HUES64 (cell line): ENCODE measurements around the gene CDK18. TPM values are rescaled to one million over a fixed set of nuclear protein-coding genes. Genes with fewer than 3 reads are reported as not detected.
A peak's percentile ranks its signal among the peaks of the same experiment; 100 is the strongest.

Source experiments
- H3K27ac ChIP-seq: 2 replicates; pipeline ENCODE4 v1.7.0; 2013; ENCODE audit warnings: low read depth, low read length, inconsistent platforms
- H3K27me3 ChIP-seq: 2 replicates; pipeline ENCODE4 v1.6.1; 2013; ENCODE audit warnings: mild to moderate bottlenecking, low read length; ENCODE audit not compliant: insufficient read depth
- H3K36me3 ChIP-seq: 2 replicates; pipeline ENCODE4 v1.6.1; 2013; ENCODE audit warnings: mild to moderate bottlenecking, low read length; ENCODE audit not compliant: insufficient read depth
- H3K4me1 ChIP-seq: 2 replicates; pipeline ENCODE4 v1.6.1; 2013; ENCODE audit warnings: mild to moderate bottlenecking, low read length, moderate library complexity; ENCODE audit not compliant: insufficient read depth
- H3K4me3 ChIP-seq: 2 replicates; pipeline ENCODE4 v1.5.1; 2013; ENCODE audit warnings: mild to moderate bottlenecking, low read length, moderate library complexity
- H3K9ac ChIP-seq: 2 replicates; pipeline ENCODE4 v1.6.1; 2013; ENCODE audit warnings: mild to moderate bottlenecking, low read depth, low read length
- H3K9me3 ChIP-seq: 2 replicates; pipeline ENCODE4 v1.6.1; 2013; ENCODE audit warnings: low read depth, low read length; ENCODE audit not compliant: insufficient read depth
- WGBS: fragments of 150-250, 120-280 bp; methylation state at CpG from one replicate; pipeline ENCODE4 v1.1.7; 2013; ENCODE audit warnings: missing lambda C conversion rate; 5-methylcytosine and 5-hydroxymethylcytosine counted together
- polyA plus RNA-seq, 2 experiments: library from polyadenylated mRNA; stranded (reverse); fragments of 50-300 nt; gene quantifications; one replicate each; pipeline ENCODE4 v1.2.3, GENCODE V29; 2013

CDK18 gene
- 18.3 TPM for polyA plus RNA-seq (2013, experiment 1 of 2)
- polyA plus RNA-seq (2013, experiment 2 of 2) = 30.2 TPM

DNA sequence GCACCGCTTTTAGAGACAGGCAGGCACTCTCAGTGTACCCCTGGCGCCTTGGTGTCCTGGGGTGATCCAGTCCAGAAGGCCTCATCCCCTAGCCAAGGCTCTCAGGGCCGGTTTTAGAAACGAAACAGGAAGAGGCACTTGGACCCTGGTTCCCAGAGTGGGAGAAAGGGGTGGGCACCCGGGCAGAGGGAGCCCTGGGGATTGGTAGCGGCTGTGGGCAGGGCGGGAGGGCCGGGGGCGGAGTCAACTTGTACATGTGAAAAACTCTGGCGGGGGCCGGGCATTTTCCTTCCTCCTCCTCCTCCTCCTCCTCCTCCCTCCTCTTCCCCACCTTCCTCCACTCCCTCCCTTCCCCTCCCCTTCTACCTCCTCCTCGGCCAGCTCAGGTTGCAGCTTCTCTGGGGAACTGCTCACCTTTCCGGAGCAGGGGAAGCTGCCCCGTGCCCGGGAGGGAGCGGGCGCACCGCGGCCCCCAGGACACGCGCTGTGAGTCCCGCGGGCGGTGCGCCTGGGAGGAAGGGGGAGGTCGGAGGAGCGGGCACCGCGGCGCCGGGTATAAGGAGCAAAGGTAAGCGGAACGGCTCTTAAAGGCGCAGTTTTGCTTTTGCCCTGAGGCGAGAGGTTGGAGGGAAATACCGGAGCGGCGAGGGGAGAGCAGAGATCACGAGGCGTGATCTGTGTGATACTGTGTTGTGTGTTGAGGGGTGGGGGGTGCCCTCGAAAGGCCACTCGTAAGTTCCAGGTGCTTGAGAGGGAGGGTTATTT lies at the start of gene CDK18:
Gene CDK18 (plus strand): TSS at position 359 of the 765 bp plus-strand sequence. CDS start 18,499 bp downstream, outside the sequence.
- Histone ChIP-seq H3K4me1 (peaks cover 28% of the 10 kb centered on the region), H3K27me3 (no peaks in the 10 kb centered on the region)

GRCh38 chr1:205454903-205455335 lies 49.5 kb upstream of the CDK18 start:
- Histone ChIP-seq H3K4me3 (peak overlapping the region; percentile 84), H3K27me3 (no peaks in the 10 kb centered on the region; the same call in 1 of the 2 replicates), H3K9ac (peak overlapping the region; percentile 85; the same call in 1 of the 2 replicates), H3K36me3 (peaks cover 9% of the 10 kb centered on the region; the same call in 1 of the 2 replicates), H3K27ac (peak overlapping the region; percentile 82), H3K4me1 (peaks cover 52% of the 10 kb centered on the region), H3K9me3 (no peaks in the 10 kb centered on the region)
- 4% methylated on average over 6 of the region's 6 CpGs for WGBS

More for the DNA sequence above, at the start of gene CDK18:
- Histone ChIP-seq H3K27ac (peak within 1 kb of the TSS; percentile 79), H3K9me3 (no peaks in the 10 kb centered on the region), H3K4me3 (peak within 1 kb of the TSS; percentile 90), H3K9ac (peak within 1 kb of the TSS; percentile 86), H3K36me3 (no peaks in the 10 kb centered on the region)
- 2% methylated on average over 41 of the region's 42 CpGs for WGBS

GRCh38 chr1:205455581-205456382 lies 48.7 kb upstream of the CDK18 start, which contains the start of gene BLACAT1:
Gene BLACAT1 (minus strand): TSS chr1:205456045.
- peak within 1 kb of the TSS; percentile 84 for H3K4me3 ChIP-seq
- H3K4me1 ChIP-seq = peaks cover 49% of the 10 kb centered on the region
- H3K9me3 ChIP-seq = no peaks in the 10 kb centered on the region
- peak within 1 kb of the TSS; percentile 85 for H3K9ac ChIP-seq
- peaks cover 9% of the 10 kb centered on the region; the same call in 1 of the 2 replicates for H3K36me3 ChIP-seq
- no peaks in the 10 kb centered on the region; the same call in 1 of the 2 replicates for H3K27me3 ChIP-seq
- peak within 1 kb of the TSS; percentile 82 for H3K27ac ChIP-seq
- under 1% methylated on average over 51 of the region's 53 CpGs for WGBS

DNA sequence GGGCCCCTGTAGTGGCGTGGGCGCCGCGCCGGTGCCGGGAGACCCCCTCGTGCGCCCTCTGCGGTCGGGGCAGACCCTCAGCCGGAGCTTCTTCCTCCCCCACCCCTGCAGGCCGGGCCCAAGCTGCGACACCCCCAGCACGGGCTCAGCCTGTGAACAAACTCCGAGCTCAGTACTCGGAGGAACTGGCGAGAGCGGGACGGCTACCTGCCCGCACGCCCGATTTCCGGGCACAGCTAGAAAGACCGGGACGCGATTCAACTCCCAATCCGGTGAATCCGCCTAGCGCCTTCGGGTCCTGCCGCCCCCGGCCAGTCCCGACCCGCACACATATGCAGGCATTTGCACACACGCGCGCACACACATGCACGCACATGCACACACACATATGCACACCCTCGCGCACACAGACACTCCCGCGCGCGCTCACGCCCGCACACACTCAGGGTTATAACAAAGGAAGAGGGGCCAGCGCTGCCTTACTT lies 48.0 kb upstream of the CDK18 start:
- H3K36me3 ChIP-seq = peaks cover 9% of the 10 kb centered on the region; the same call in 1 of the 2 replicates
- WGBS = under 1% methylated on average over 47 of the region's 47 CpGs
- H3K9me3 ChIP-seq = no peaks in the 10 kb centered on the region
- H3K4me3 ChIP-seq = peak overlapping the region; percentile 84
- no peaks in the 10 kb centered on the region; the same call in 1 of the 2 replicates for H3K27me3 ChIP-seq
- H3K9ac ChIP-seq = peak overlapping the region; percentile 85
- H3K4me1 ChIP-seq = peaks cover 42% of the 10 kb centered on the region
- peak overlapping the region; percentile 82 for H3K27ac ChIP-seq

DNA sequence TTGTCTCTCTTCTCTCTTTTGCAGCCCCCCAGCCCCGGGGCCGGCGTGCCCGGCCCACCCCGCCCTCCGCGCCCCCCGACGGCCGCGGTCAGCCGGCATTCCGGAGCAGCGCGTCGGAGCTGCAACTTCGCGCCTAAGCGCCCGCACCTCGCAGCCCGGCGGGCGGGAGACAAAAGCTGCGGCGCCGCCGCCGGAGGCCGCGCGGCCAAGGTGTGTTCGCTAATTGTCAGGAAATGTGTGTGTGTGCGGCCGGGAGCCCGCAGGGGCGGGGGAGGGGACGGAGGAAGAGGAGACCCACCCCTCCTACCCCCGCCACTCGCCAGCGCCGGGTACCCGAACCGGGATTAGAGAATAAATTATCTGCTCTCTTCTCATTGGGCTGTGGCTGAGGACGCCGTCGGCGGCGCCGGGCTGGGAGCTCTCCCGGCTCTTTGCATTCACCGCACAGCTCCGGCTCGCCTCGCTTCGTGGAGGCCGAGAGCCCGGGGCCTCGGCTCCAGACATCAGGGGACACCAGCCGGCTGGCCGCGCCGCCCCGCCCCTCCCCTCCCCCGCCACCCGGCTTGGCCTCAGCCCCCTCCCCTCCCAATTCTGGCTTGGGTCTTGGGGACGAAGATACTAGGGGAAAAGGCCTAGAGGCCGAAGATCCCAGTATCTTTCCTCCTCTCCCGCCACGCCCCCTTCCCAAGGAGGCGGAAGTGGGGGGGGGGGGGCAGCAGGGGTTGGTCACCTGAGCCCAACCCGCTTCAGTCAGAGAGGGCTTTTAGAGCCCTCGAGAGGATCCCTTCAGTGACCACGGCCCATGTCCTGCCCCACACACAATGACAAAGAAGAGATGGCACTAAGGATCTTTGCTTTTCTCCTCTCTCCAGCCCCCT lies 47.4 kb upstream of the CDK18 start:
- H3K36me3 ChIP-seq = peaks cover 9% of the 10 kb centered on the region; the same call in 1 of the 2 replicates
- WGBS = 2% methylated on average over 56 of the region's 74 CpGs
- H3K9ac ChIP-seq = peak overlapping the region; percentile 85
- no peaks in the 10 kb centered on the region; the same call in 1 of the 2 replicates for H3K27me3 ChIP-seq
- H3K4me3 ChIP-seq = peak overlapping the region; percentile 84
- H3K9me3 ChIP-seq = no peaks in the 10 kb centered on the region
- peak overlapping the region; percentile 82 for H3K27ac ChIP-seq
- H3K4me1 ChIP-seq = peaks cover 35% of the 10 kb centered on the region

GRCh38 chr1:205458777-205459566 lies 45.5 kb upstream of the CDK18 start:
- H3K9ac ChIP-seq = no peak overlapping the region
- no peaks in the 10 kb centered on the region for H3K9me3 ChIP-seq
- no peaks in the 10 kb centered on the region; the same call in 1 of the 2 replicates for H3K27me3 ChIP-seq
- WGBS = 77% methylated on average over 6 of the region's 6 CpGs
- H3K27ac ChIP-seq = no peak overlapping the region
- no peak overlapping the region for H3K4me3 ChIP-seq
- H3K36me3 ChIP-seq = no peaks in the 10 kb centered on the region; the same call in 1 of the 2 replicates
- peaks cover 17% of the 10 kb centered on the region for H3K4me1 ChIP-seq

DNA sequence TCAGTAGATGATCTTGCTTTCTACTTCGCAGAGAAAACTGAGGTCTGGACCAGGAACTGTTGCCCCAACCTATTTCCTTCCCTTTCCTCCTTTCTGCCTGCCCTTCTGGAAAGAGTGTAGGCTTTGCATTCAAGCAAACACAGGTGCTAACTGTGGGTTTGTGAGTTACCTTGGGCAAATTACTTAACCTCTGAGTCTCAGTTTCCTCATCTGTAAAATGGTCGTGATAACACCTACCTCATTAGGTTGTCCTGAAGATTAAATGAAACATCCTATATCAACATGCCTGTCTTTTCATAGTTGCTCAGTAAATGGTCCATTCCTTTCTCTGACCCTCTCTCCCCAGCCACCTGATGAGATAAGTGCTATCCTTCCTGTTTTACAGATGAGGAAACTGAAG lies 39.1 kb upstream of the CDK18 start:
- H3K4me3 ChIP-seq = no peak overlapping the region
- 72% methylated on average over 2 of the region's 2 CpGs for WGBS
- H3K9me3 ChIP-seq = no peaks in the 10 kb centered on the region
- no peaks in the 10 kb centered on the region for H3K36me3 ChIP-seq
- no peak overlapping the region for H3K27ac ChIP-seq
- no peaks in the 10 kb centered on the region for H3K27me3 ChIP-seq
- H3K9ac ChIP-seq = no peak overlapping the region
- peaks cover 4% of the 10 kb centered on the region; the same call in 1 of the 2 replicates for H3K4me1 ChIP-seq

DNA sequence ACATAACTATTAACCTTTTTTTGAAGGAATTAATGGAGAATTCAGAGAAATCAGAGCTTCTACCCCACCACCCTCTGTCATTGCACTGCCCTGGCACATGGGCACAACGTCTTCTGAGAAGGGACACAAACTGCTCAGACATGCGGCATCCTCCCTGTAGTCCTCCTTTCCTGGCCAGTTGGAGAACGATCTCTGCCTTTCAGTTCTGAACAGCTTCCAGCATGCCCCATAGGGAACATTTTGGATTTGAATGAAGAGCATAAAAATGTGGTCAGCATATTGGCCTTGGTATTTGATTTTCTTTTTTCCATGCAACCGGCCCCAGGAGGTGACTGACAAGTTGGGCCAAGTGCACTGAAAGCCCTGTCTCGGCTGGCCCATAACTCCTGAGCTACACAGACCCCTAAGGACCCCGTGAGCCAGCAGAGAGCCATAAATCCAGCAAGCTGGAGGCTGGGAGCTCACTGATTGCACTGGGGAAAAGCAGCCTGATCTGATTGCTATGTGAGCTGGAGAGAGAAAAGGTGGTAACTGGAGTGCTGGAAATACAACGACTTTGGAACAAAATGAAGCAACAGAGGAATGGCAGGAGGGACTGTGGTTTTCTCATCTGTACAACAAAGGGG lies 37.8 kb upstream of the CDK18 start:
- no peaks in the 10 kb centered on the region for H3K36me3 ChIP-seq
- WGBS = 62% methylated on average over 7 of the region's 7 CpGs
- no peaks in the 10 kb centered on the region for H3K9me3 ChIP-seq
- H3K4me1 ChIP-seq = peaks cover 4% of the 10 kb centered on the region; the same call in 1 of the 2 replicates
- H3K27me3 ChIP-seq = no peaks in the 10 kb centered on the region
- no peak overlapping the region for H3K9ac ChIP-seq
- no peak overlapping the region for H3K4me3 ChIP-seq
- H3K27ac ChIP-seq = no peak overlapping the region

GRCh38 chr1:205470131-205470530 lies 34.3 kb upstream of the CDK18 start:
- H3K4me3 ChIP-seq = no peak overlapping the region
- no peak overlapping the region for H3K27ac ChIP-seq

More at GRCh38 chr1:205470131-205470530, 34.3 kb upstream of the CDK18 start:
- no peaks in the 10 kb centered on the region for H3K9me3 ChIP-seq
- WGBS = 89% methylated on average over 6 of the region's 6 CpGs
- no peaks in the 10 kb centered on the region for H3K27me3 ChIP-seq
- no peak overlapping the region for H3K9ac ChIP-seq
- peaks cover 4% of the 10 kb centered on the region; the same call in 1 of the 2 replicates for H3K4me1 ChIP-seq
- H3K36me3 ChIP-seq = no peaks in the 10 kb centered on the region
